ACC112 (cell line): ENCODE data around the gene B4GALT4.

Experiments
- H2AFZ ChIP-seq: fragments of 200-600 bp; sonication (generic); one replicate; pipeline ENCODE4 v1.6.0; 2017; ENCODE audit warnings: antibody characterized with exemption, low read length; ENCODE audit not compliant: unreplicated experiment
- H3K27ac ChIP-seq: fragments of 200-600 bp; sonication (generic); 2 replicates; pipeline ENCODE4 v1.5.1; 2014; ENCODE audit warnings: low read depth, mild to moderate bottlenecking, antibody characterized with exemption, low read length, moderate library complexity
- H3K27me3 ChIP-seq: fragments of 200-600 bp; sonication (generic); 2 replicates; pipeline ENCODE4 v1.6.1; 2014; ENCODE audit warnings: mild to moderate bottlenecking, antibody characterized with exemption, low read length, moderate library complexity, mixed read lengths; ENCODE audit not compliant: insufficient read depth
- H3K36me3 ChIP-seq: fragments of 200-600 bp; sonication (generic); 2 replicates; pipeline ENCODE4 v1.6.1; 2016; ENCODE audit warnings: mild to moderate bottlenecking, antibody characterized with exemption, low read length, moderate library complexity, mixed read lengths; ENCODE audit not compliant: insufficient read depth
- H3K4me1 ChIP-seq: fragments of 200-600 bp; sonication (generic); one replicate; pipeline ENCODE4 v1.6.1; 2016; ENCODE audit warnings: low read length, mixed read lengths; ENCODE audit not compliant: insufficient read depth, unreplicated experiment, control insufficient read depth
- H3K4me3 ChIP-seq: fragments of 200-600 bp; sonication (generic); 2 replicates; pipeline ENCODE4 v1.5.1; 2014; ENCODE audit warnings: mild to moderate bottlenecking, low read depth, low read length
- H3K79me2 ChIP-seq: fragments of 200-600 bp; sonication (generic); one replicate; pipeline ENCODE4 v1.6.0; 2016; ENCODE audit warnings: low read length; ENCODE audit not compliant: control insufficient read depth, unreplicated experiment, insufficient read depth

Gene B4GALT4

DNA sequence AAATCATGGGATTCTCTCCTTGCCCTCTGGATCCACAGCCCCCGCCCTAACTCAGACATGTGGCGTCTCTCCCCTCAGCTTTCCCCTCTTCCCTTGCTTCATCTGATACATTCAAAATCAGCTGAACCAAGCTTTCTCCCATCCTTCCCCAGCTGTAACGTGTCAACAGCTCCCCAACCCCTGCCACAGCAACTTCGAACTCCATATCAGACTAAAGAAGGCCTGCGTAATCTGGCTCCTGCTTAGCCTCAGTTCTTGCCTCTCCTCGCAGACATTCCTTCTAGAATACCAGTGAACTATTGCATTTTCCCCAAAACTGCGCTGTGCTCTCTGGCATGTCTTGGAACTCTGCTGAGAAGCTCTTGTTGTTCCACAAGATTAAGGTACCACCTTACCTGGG lies 18.3 kb downstream of the B4GALT4 start:
- H3K4me1 ChIP-seq: no peaks in the 10 kb centered on the region
- H3K36me3 ChIP-seq: peaks cover 20% of the 10 kb centered on the region
- H3K27ac ChIP-seq: no peak overlapping the region

DNA sequence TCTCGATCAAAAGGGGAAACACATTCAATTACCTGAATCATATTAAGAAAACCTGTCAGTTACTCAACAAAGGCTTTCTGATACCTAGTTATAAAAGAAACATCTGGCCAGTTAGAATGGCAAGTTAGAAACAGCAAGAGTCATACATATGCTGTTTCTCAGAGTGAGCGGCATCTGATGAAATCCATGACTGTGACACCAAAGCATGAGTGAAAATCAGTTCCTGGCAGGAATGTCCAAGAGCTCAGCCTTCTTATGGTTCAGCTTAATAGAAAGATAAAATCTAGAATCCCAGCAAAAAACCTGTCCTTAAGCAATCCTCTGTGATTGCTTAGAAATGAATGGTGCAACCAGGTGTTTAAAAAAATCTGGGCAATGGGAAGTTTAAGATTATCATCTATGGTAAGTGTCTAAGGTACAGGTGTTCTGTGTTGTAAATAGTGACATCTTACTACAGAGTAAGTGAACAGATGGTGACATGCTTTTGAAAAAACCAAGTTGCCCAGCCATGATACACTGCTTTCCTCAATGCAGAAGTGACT lies 18.8 kb downstream of the B4GALT4 start:
- H2AFZ ChIP-seq: no peak overlapping the region
- peaks cover 20% of the 10 kb centered on the region for H3K36me3 ChIP-seq
- H3K4me3 ChIP-seq: no peak overlapping the region
- no peaks in the 10 kb centered on the region for H3K27me3 ChIP-seq
- H3K4me1 ChIP-seq: no peaks in the 10 kb centered on the region
- no peaks in the 10 kb centered on the region for H3K79me2 ChIP-seq
- no peak overlapping the region for H3K27ac ChIP-seq

More for the DNA sequence above, 18.3 kb downstream of the B4GALT4 start:
- Histone ChIP-seq H3K27me3 (no peaks in the 10 kb centered on the region), H2AFZ (no peak overlapping the region), H3K79me2 (no peaks in the 10 kb centered on the region), H3K4me3 (no peak overlapping the region)

DNA sequence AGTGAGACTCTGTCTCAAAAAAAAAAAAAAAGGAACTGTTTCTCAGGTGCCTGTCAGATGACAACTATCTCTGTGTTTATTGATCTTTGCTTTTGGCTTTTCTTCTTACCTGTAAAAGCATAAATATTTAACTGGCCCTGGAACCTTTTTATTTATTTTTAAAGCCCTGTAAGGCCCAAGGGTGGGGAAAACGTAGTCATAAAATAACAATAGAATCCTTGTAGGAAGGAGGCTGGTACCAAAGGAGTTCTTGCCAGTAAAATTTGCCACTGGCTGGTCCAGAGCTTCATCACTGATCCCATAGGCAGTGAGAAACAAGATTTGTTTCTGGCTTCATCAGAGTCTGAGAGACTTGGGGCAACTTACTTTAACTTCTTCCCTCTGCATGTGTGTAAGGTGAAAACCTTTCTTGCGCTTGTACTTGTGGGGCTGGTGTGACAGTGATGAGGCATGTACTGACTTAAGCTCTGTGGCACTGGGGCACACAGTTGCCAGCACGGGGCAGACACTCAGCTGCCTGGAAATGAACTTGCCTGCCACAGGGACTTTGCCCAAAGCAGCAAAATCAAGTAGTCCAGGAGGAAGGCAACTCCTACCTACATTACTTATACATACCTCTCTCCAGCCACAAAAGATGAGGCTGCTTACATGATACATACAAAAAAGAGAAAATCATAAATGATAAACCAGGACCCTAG lies 19.6 kb downstream of the B4GALT4 start:
- peaks cover 17% of the 10 kb centered on the region for H3K36me3 ChIP-seq
- no peak overlapping the region for H3K4me3 ChIP-seq
- no peak overlapping the region for H3K27ac ChIP-seq
- no peaks in the 10 kb centered on the region for H3K27me3 ChIP-seq
- no peak overlapping the region for H2AFZ ChIP-seq
- no peaks in the 10 kb centered on the region for H3K4me1 ChIP-seq
- H3K79me2 ChIP-seq: no peaks in the 10 kb centered on the region

DNA sequence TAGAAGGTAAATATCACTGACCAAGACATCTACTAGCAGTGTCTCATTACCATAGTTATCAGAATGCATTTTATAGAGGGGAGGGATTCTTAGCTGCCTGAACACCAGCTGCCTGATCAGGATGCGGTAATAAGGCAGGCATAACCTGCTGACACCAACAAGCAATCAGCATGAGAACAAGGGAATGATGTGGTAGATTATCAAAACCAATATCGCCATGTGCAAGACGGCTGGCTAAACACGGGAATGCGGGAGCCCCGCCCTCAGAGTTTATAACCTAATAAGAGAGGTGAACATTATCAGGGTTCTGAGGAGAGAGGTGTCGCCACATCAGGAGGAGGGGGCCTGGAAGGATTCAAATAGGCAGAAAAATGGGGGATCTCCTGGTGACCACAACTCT lies 20.5 kb downstream of the B4GALT4 start:
- H2AFZ ChIP-seq: no peak overlapping the region
- no peak overlapping the region for H3K4me3 ChIP-seq
- no peaks in the 10 kb centered on the region for H3K4me1 ChIP-seq
- H3K79me2 ChIP-seq: no peaks in the 10 kb centered on the region
- H3K27ac ChIP-seq: no peak overlapping the region
- H3K36me3 ChIP-seq: peaks cover 20% of the 10 kb centered on the region
- no peaks in the 10 kb centered on the region for H3K27me3 ChIP-seq

DNA sequence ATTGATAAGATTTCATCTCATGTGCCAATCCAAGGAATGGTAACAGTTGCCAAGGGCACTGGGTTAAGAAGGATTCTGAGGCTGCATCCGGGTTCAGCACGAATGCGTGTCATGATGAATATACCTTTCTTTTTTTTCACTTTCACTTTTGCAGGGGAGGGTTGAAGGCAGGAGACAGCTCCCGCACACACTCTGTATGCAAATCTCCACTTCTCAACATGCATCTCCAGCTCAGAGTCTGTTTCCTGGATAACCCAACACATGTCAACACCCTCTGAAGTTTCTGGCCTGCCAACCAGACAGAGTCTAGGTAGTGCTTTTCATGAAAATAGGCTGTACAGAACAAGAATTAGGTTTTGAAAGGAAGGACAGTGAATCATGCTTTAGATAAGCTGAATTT lies 21.6 kb downstream of the B4GALT4 start:
- Histone ChIP-seq H3K27ac (no peak overlapping the region), H3K79me2 (no peaks in the 10 kb centered on the region), H3K36me3 (peaks cover 24% of the 10 kb centered on the region)

DNA sequence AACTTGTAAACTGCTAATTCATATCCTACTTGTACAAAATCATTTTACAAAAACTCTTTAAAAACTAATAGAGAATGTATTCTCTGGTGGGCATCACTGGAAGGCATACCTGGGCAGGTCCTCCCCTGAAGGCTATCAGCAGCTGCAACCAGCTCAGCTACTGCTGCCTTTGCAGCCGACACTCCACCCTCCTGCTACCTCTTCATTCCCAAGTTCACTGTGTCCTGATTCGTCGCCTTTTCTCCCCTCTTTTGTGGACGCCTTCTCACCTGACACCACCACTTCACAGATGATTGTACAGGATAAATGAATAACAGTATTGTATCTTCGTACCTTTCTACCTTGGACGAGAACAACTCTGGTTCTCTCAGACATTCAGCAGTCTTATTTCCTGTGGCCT lies 28.9 kb downstream of the B4GALT4 start:
- Histone ChIP-seq H3K4me1 (no peaks in the 10 kb centered on the region), H3K36me3 (peaks cover 28% of the 10 kb centered on the region), H3K4me3 (no peak overlapping the region), H2AFZ (no peak overlapping the region), H3K79me2 (no peaks in the 10 kb centered on the region), H3K27me3 (no peaks in the 10 kb centered on the region), H3K27ac (no peak overlapping the region)

More for the DNA sequence above, 21.6 kb downstream of the B4GALT4 start:
- no peak overlapping the region for H2AFZ ChIP-seq
- H3K27me3 ChIP-seq: no peaks in the 10 kb centered on the region
- H3K4me1 ChIP-seq: no peaks in the 10 kb centered on the region
- no peak overlapping the region for H3K4me3 ChIP-seq

DNA sequence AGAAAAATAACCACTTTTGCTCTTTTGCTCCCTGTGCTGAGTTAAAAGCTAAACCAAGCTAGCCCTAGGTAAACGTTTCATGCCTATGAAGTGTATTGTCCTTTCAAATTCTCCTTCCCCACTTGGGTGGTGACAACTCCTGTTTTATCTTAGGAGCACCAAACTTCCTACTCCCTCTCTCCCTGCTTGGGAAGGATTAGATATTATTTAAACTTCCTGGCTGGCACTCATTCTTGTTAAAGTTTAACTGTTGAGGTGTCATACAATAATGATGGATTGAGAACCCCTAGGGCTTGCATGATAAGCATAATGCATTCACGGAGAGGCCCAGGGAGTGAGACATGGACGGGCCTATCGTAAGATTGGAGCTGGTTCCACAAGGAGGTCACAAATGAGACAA lies 29.5 kb downstream of the B4GALT4 start:
- Histone ChIP-seq H3K36me3 (peaks cover 27% of the 10 kb centered on the region), H2AFZ (no peak overlapping the region), H3K27me3 (no peaks in the 10 kb centered on the region), H3K27ac (no peak overlapping the region), H3K79me2 (no peaks in the 10 kb centered on the region), H3K4me1 (no peaks in the 10 kb centered on the region), H3K4me3 (no peak overlapping the region)

DNA sequence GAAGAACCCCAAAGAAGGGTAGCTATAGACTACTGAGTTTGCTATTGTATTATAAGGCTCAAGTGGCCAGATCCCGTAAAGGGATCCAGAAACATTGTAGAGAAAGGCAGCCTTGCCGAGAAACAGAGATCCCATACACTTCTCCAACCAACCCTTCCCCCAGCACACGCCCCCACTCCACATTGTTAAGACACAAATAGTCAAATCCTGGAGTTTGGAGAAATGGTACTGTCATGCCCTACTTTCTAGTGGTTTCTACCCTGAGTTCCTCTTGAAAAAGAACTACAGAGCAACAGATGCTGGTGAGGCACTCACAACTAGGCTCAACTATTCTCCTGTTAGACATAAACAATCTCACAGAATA lies 33.2 kb downstream of the B4GALT4 start:
- Histone ChIP-seq H3K79me2 (no peaks in the 10 kb centered on the region), H3K27ac (no peak overlapping the region), H3K27me3 (no peaks in the 10 kb centered on the region), H2AFZ (no peak overlapping the region), H3K4me1 (peaks cover 6% of the 10 kb centered on the region), H3K4me3 (no peak overlapping the region), H3K36me3 (peaks cover 8% of the 10 kb centered on the region; the same call in 1 of the 2 replicates)

DNA sequence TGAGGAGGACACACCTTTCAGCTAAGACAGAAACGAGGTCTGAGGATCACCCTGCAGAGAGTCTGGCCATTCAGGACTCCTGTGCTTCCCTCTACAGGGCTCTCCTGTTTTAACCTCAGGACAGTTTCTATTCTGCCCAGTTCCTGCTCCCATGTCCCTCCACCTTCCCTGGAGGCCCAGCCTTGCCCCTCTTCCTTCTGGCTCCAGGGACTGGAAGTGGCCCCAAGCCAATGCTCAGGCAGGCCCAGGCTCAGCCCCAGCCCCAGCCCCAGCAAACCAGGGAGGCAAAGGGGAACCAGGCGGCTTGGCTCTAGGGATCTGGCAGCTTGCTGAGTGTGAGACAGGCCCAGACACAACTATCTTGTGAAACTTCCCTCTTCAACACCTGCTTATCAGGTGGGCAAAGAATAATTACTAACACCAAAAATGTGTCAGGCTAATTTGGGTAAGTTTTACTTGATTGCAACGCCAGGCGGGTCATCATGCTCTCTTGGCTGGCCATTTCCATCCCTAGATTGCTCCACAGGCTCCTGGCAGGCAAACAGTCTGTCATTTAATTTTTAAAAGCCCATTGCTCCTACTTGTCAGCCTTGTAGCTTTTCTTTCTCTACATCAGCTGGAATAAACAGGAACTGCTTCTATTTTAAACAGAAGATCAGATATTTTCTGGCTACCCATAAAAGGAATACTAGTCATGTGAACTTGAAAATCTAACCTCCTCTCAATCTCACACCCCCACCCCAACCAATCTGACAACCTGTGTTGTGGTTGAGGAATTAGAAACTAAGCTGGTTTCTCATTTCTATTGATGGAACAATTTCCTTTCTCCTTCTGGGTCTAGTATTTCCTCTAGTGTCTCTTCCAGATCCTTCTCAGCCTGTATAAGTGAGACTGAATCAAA lies 33.8 kb downstream of the B4GALT4 start:
- no peak overlapping the region for H3K4me3 ChIP-seq
- peaks cover 3% of the 10 kb centered on the region; the same call in 1 of the 2 replicates for H3K36me3 ChIP-seq
- no peak overlapping the region for H3K27ac ChIP-seq
- peaks cover 6% of the 10 kb centered on the region for H3K4me1 ChIP-seq
- H3K79me2 ChIP-seq: no peaks in the 10 kb centered on the region
- no peak overlapping the region for H2AFZ ChIP-seq
- H3K27me3 ChIP-seq: no peaks in the 10 kb centered on the region

DNA sequence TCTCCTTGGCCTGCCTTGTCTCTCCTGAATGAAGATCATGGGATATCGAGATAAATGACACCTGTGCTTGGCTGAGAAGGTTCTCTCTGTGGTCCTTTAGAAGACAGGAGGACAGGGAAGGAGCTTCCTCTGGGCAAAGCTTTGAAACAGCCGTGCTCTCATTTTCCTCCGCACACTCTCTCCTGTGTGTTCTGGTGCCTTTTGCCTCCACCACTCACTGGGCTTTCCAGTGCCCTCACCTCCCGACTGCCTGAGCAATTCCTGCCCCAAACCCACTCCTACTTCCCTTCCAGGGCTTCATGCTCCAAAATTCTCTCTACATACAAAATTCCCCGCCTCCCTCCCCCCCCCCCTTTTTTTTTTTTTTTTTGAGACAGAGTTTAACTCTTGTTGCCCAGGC lies 35.0 kb downstream of the B4GALT4 start:
- H3K4me3 ChIP-seq: no peak overlapping the region
- peaks cover 6% of the 10 kb centered on the region for H3K4me1 ChIP-seq
- H3K79me2 ChIP-seq: no peaks in the 10 kb centered on the region
- no peak overlapping the region for H3K27ac ChIP-seq
- no peak overlapping the region for H2AFZ ChIP-seq
- H3K27me3 ChIP-seq: no peaks in the 10 kb centered on the region
- no peaks in the 10 kb centered on the region for H3K36me3 ChIP-seq
